Measurements from ENCODE around the gene TOB1. TPM values are rescaled to one million over a fixed set of nuclear protein-coding genes. Genes with fewer than 3 reads are reported as not detected.

Gene TOB1
- total RNA-seq, 1 experiment from 2014 or later, result 86.0 TPM

DNA sequence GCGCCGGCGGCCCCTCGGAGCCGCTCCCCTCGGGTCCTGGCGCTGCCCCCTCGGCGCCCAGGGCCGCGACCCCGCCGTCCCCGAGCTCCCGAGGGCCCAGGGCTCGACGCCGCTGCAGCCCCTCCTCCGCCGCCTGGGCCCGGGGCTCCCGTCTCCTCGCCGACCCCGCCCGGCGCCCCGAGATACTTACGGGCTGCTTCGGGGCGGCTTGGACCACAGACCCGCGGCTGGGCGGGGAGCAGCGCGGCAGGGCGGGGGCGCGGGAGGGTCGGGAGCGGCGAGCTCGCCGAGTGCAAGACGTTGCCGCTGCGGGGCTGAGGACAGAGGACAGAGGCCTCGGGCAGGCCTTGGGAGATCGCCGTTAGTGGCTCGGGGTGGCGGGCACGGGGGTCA lies 290 bp downstream of the TOB1 start:
- intact Hi-C loops (cut with micrococcal nuclease), result loop anchor here (2.0 to 10.0 kb wide), 3 partner anchors 231 to 286 kb away; partner anchors contain the start of genes ABCC3, NME1 and SPAG9
- Histone ChIP-seq H3K9ac (ENCODE audit: low read length) (peak overlapping the region; percentile 82), H3K9me3 (ENCODE audit: control insufficient read depth in 1 of 2, insufficient read depth in 1 of 2, low read depth in 1 of 2, low read length in 2 of 2) (no peaks in the 10 kb centered on the region), H3K4me2 (ENCODE audit: low read length) (peak overlapping the region; percentile 93), H2AFZ (ENCODE audit: low read depth, low read length, poor library complexity, severe bottlenecking) (no peak overlapping the region), H3K9me2 (ENCODE audit: insufficient read depth) (no peaks in the 10 kb centered on the region), H3K27ac (ENCODE audit: low read depth, low read length) (peak overlapping the region; percentile 92), H3K36me3 (ENCODE audit: control insufficient read depth in 1 of 2, insufficient read depth in 2 of 2, low read length in 2 of 2) (peaks cover 11 to 13% of the 10 kb centered on the region in 2 experiments), H3K4me3 (replicated peaks in 1 of 2; ENCODE audit: low read depth in 1 of 2, low read length in 2 of 2) (peak overlapping the region; percentile 70 to 83), H3K4me1 (ENCODE audit: control insufficient read depth in 1 of 2, insufficient read depth in 2 of 2, low read length in 2 of 2) (peaks cover 17 to 36% of the 10 kb centered on the region in 2 experiments), H4K20me1 (ENCODE audit: insufficient read depth) (peaks cover 23% of the 10 kb centered on the region), H3K27me3 (ENCODE audit: insufficient read depth, low read length) (no peaks in the 10 kb centered on the region), H3K79me2 (ENCODE audit: insufficient read depth, low read length) (peaks cover 36% of the 10 kb centered on the region)
- ChIA-PET CTCF (interaction anchor here (0.7 to 2.4 kb wide), 11 partner anchors 9 to 190 kb away, joined by 3 to 20 read pairs (median 4); no protein-coding TSS in a partner anchor), POLR2A (interaction anchor here (0.6 to 6.1 kb wide), 54 partner anchors 9 to 386 kb away, joined by 3 to 89 read pairs (median 6); partner anchors contain the start of genes LUC7L3, NME1, NME2 and SPAG9), RAD21 (ENCODE audit: low non-redundant PET in 1 of 2, low total read pairs in 2 of 2, uncharacterized antibody in 2 of 2, unreplicated experiment in 2 of 2) (interaction anchor here (0.9 to 1.2 kb wide), 3 partner anchors 81 to 84 kb away, joined by 4 read pairs; no protein-coding TSS in a partner anchor)
- no TSS peak for BruUV-seq (replicated peaks)
- DNase-seq (ENCODE audit: low read depth, low spot score), result no peak
- ATAC-seq, result peak; percentile 1
- TF ChIP-seq JUND (IDR thresholded peaks at IDR 0.05) (no peak), RAD21 (IDR thresholded peaks at IDR 0.05; ENCODE audit: low read depth) (no peak), ZFX (IDR thresholded peaks at IDR 0.05) (peak; percentile 85), SIN3A (IDR thresholded peaks at IDR 0.05; ENCODE audit: low read depth) (no peak)

DNA sequence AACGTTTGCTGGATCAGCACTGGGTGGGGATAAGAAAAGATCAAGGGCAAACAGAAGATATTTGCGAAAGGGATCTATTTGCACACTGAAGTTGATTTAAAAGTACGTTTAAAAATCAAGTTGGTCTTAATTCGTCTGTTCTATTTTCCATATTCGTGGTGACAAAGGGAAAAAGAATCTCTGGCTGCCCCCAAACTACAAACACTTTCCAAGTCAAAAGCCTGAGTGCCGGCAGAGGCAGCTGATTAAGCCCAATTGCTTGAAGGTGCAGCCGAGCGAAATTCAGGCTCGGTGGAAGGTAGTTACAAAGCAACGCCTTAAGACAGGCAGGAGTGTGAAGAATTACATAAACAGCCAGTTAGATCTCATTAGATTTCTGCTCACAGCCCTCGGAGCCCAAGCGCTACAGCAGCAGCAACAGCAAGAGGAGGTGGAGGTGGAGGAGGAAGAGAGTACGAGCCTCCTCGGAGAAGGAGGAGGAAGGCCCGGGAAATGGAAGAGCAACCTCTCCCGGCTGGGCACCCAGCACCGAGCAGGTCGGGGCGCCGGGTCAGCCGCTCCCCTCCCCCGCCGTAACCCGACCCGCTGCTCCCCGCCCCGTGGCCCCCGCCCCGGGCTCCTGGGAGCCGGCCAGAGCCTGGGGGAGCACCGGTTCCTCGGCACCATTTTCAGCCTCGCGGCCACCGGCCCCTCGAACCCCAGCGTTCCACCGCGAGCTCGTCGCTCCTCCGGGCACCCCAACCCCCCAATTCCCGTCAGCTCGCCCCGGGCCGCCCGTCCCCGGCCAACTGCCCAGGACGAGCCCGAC lies 890 bp downstream of the TOB1 start:
- H3K4me2 ChIP-seq (ENCODE audit: low read length), result peak overlapping the region; percentile 93
- H3K79me2 ChIP-seq (ENCODE audit: insufficient read depth, low read length), result peaks cover 36% of the 10 kb centered on the region
- H3K4me3 ChIP-seq (replicated peaks in 1 of 2; ENCODE audit: low read depth in 1 of 2, low read length in 2 of 2), result peak overlapping the region; percentile 70 to 83
- ChIA-PET CTCF (interaction anchor here (0.9 to 4.5 kb wide), 6 partner anchors 10 to 87 kb away, joined by 3 to 51 read pairs (median 11); no protein-coding TSS in a partner anchor), RAD21 (ENCODE audit: low non-redundant PET in 1 of 2, low total read pairs in 2 of 2, uncharacterized antibody in 2 of 2, unreplicated experiment in 2 of 2) (interaction anchor here (1.1 to 1.2 kb wide), 2 partner anchors 83 to 85 kb away, joined by 4 read pairs; no protein-coding TSS in a partner anchor), POLR2A (interaction anchor here (1.0 to 6.1 kb wide), 29 partner anchors 8 to 386 kb away, joined by 3 to 89 read pairs (median 6); partner anchors contain the start of genes LUC7L3 and NME1)
- no peak overlapping the region for H2AFZ ChIP-seq (ENCODE audit: low read depth, low read length, poor library complexity, severe bottlenecking)
- H3K27ac ChIP-seq (ENCODE audit: low read depth, low read length), result peak overlapping the region; percentile 92
- H3K9me2 ChIP-seq (ENCODE audit: insufficient read depth), result no peaks in the 10 kb centered on the region
- no peaks in the 10 kb centered on the region for H3K9me3 ChIP-seq (ENCODE audit: control insufficient read depth in 1 of 2, insufficient read depth in 1 of 2, low read depth in 1 of 2, low read length in 2 of 2)
- intact Hi-C loops (cut with micrococcal nuclease), result loop anchor here (5.0 to 10.0 kb wide), 2 partner anchors 230 to 287 kb away; partner anchors contain the start of genes ABCC3 and NME1
- TSS peak; percentile 56 for BruUV-seq (replicated peaks)
- TF ChIP-seq POLR2AphosphoS5 (IDR thresholded peaks at IDR 0.05; ENCODE audit: low read depth, low read length) (peak; percentile 56), POLR2A (IDR thresholded peaks at IDR 0.05; ENCODE audit: borderline replicate concordance, extremely low read depth, insufficient read depth, insufficient read length) (peak; percentile 28), MAX (IDR thresholded peaks at IDR 0.05) (no peak), SP1 (IDR thresholded peaks at IDR 0.05; ENCODE audit: low read depth) (no peak)
- H3K27me3 ChIP-seq (ENCODE audit: insufficient read depth, low read length), result no peaks in the 10 kb centered on the region
- DNase-seq (ENCODE audit: low read depth, low spot score) (peak; percentile 34), ATAC-seq (peak; percentile 3; the same call in 1 of the 2 replicates)
- H3K4me1 ChIP-seq (ENCODE audit: control insufficient read depth in 1 of 2, insufficient read depth in 2 of 2, low read length in 2 of 2), result peaks cover 17 to 36% of the 10 kb centered on the region in 2 experiments
- H3K9ac ChIP-seq (ENCODE audit: low read length), result peak overlapping the region; percentile 82
- H3K36me3 ChIP-seq (ENCODE audit: control insufficient read depth in 1 of 2, insufficient read depth in 2 of 2, low read length in 2 of 2), result peaks cover 11 to 13% of the 10 kb centered on the region in 2 experiments
- peaks cover 23% of the 10 kb centered on the region for H4K20me1 ChIP-seq (ENCODE audit: insufficient read depth)
